Smooth muscle cell of trachea (primary cell): ENCODE results near the gene OR5M11. TPM values are rescaled to one million over a fixed set of nuclear protein-coding genes. Genes with fewer than 3 reads are reported as not detected.

Experiments
- total RNA-seq: library from RNA; depleted of rRNA; stranded (reverse); fragments of >200 nt; gene quantifications from 2 replicates; pipeline ENCODE4 v1.2.1, GENCODE V29; 2014

The OR5M11 gene
- not detected in 2 replicates for total RNA-seq

DNA sequence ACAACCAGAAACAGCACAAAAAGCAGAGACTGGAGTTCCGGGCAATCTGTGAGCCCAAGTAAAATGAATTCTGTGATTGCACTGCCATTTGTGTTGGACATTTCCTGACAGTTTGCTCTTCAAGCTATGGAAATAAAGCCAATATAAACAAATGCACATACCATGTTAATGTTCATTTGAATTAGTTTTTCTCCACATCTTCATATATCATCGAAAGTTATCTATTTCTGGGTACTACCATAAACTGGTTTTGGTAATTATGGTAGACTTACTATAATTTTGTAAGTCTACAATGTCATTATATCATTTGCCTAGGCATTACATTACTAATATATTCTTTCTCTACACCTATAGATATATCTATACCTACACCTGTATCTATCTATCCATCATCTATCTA, at the start of gene OR5M11:
Gene OR5M11, minus strand, starts transcription at position 101 of the 400 bp plus-strand sequence. Its CDS starts 0 bp downstream, at position 101.

DNA sequence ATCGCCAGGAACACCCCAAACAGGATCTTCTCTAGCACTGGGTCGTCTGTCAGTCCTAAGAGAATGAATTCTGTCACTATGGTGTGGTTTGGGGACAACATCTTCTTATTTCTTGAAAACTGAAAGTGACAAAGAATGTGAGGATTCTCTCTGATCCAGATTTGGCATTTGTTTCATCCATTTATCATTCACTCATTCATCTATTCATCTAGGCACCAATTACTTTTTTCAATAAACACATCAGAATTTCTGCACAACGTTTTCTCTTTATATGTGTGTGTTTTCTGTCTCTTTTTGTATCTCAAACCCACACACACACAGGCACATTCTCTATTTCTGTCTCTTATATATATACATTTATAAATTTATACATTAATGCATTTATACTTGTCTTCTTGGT, 34.6 kb upstream of the OR5M11 start, which contains the start of gene OR5M10:
Gene OR5M10, minus strand, starts transcription at position 101 of the 400 bp plus-strand sequence. Its CDS starts 0 bp downstream, at position 101.

Other genes starting within 250 kb of the OR5M11 start
- not detected in 2 replicates for gene OR8K3, start 228.1 kb downstream of the OR5M11 start, total RNA-seq
- not detected in 2 replicates for gene OR8K1, start 197.2 kb downstream of the OR5M11 start, total RNA-seq
- not detected in 2 replicates for gene OR8J1, start 189.0 kb downstream of the OR5M11 start, total RNA-seq
- not detected in 2 replicates for gene OR8U1, start 167.6 kb downstream of the OR5M11 start, total RNA-seq
- not detected in 2 replicates for gene OR5AL1, start 130.6 kb downstream of the OR5M11 start, total RNA-seq
- gene OR5M3, start 69.9 kb downstream of the OR5M11 start, total RNA-seq: not detected in 2 replicates
- not detected in 2 replicates for gene OR5M8, start 51.9 kb downstream of the OR5M11 start, total RNA-seq
- gene OR5M10, start 34.5 kb upstream of the OR5M11 start, total RNA-seq: not detected in 2 replicates
- gene OR5M1, start 71.6 kb upstream of the OR5M11 start, total RNA-seq: not detected in 2 replicates
- not detected in 2 replicates for gene OR5AP2, start 99.2 kb upstream of the OR5M11 start, total RNA-seq
- not detected in 2 replicates for gene OR5AR1, start 120.4 kb upstream of the OR5M11 start, total RNA-seq
- not detected in 2 replicates for gene OR9G1, start 155.8 kb upstream of the OR5M11 start, total RNA-seq
- gene OR9G4, start 205.4 kb upstream of the OR5M11 start, total RNA-seq: not detected in 2 replicates